RWPE2 (cell line): Measurements from ENCODE around the gene MSMO1.

Experiments
- ATAC-seq: fragments of 200-7000 bp; cut with Tn5 transposase; 3 replicates; pipeline ENCODE4 v1.9.1; 2021; ENCODE audit warnings: low read depth
- DNase-seq: peaks from one replicate; pipeline ENCODE4 v3.0.0-alpha.2; 2020; ENCODE audit warnings: low spot score
- H3K27ac ChIP-seq: fragments of 450-650 bp; 2 replicates; pipeline ENCODE4 v1.5.1; 2017; ENCODE audit warnings: mild to moderate bottlenecking; ENCODE audit not compliant: poor library complexity, severe bottlenecking
- H3K27me3 ChIP-seq: fragments of 250-450 bp; sonication (Bioruptor Pico); 2 replicates; pipeline ENCODE4 v1.5.1; 2021; ENCODE audit warnings: mild to moderate bottlenecking, moderate library complexity; ENCODE audit not compliant: insufficient read depth, poor library complexity, severe bottlenecking
- H3K36me3 ChIP-seq: fragments of 250-450 bp; sonication (Bioruptor Pico); 2 replicates; pipeline ENCODE4 v1.5.1; 2020; ENCODE audit warnings: low read depth, mild to moderate bottlenecking, moderate library complexity
- H3K4me1 ChIP-seq: fragments of 250-450 bp; sonication (Bioruptor Pico); 2 replicates; pipeline ENCODE4 v1.5.1; 2021; ENCODE audit warnings: mild to moderate bottlenecking, moderate library complexity; ENCODE audit not compliant: insufficient read depth, poor library complexity, severe bottlenecking
- H3K4me3 ChIP-seq: fragments of 250-450 bp; sonication (Bioruptor Pico); 2 replicates; pipeline ENCODE4 v1.5.1; 2021; ENCODE audit warnings: mild to moderate bottlenecking, moderate library complexity; ENCODE audit not compliant: severe bottlenecking
- H3K9me3 ChIP-seq: fragments of 250-450 bp; sonication (Bioruptor Pico); 2 replicates; pipeline ENCODE4 v1.5.1; 2021; ENCODE audit warnings: mild to moderate bottlenecking, moderate library complexity; ENCODE audit not compliant: severe bottlenecking
- CTCF ChIP-seq: fragments of 450-650 bp; IDR thresholded peaks from one replicate; pipeline ENCODE4 v1.5.1; 2017; ENCODE audit warnings: mild to moderate bottlenecking, moderate library complexity; ENCODE audit not compliant: poor library complexity, severe bottlenecking

MSMO1 gene

GRCh38 chr4:165309456-165309855, 18.0 kb upstream of the MSMO1 start:
- Histone ChIP-seq H3K4me1 (peaks cover 31% of the 10 kb centered on the region), H3K9me3 (no peaks in the 10 kb centered on the region), H3K4me3 (no peak overlapping the region), H3K27me3 (no peaks in the 10 kb centered on the region), H3K27ac (no peak overlapping the region), H3K36me3 (peaks cover 53% of the 10 kb centered on the region)
- ATAC-seq (no peak), DNase-seq (no peak)
- no peak for TF ChIP-seq CTCF

GRCh38 chr4:165312506-165312905, 15.0 kb upstream of the MSMO1 start:
- no peak for TF ChIP-seq CTCF
- Histone ChIP-seq H3K9me3 (no peaks in the 10 kb centered on the region), H3K4me1 (peaks cover 28% of the 10 kb centered on the region), H3K4me3 (no peak overlapping the region), H3K36me3 (peaks cover 68% of the 10 kb centered on the region), H3K27ac (no peak overlapping the region), H3K27me3 (no peaks in the 10 kb centered on the region)
- no peak for DNase-seq
- ATAC-seq: peak; percentile 92

- Histone ChIP-seq H3K9me3 (no peaks in the 10 kb centered on the region), H3K27ac (no peak overlapping the region), H3K4me1 (no peaks in the 10 kb centered on the region), H3K4me3 (no peak overlapping the region), H3K27me3 (no peaks in the 10 kb centered on the region), H3K36me3 (peaks cover 47% of the 10 kb centered on the region)
- no peak for TF ChIP-seq CTCF
- DNase-seq (no peak), ATAC-seq (no peak)
Measured at GRCh38 chr4:165319030-165319429, 8.4 kb upstream of the MSMO1 start.

- H3K4me3 ChIP-seq: no peak overlapping the region
- DNase-seq (no peak), ATAC-seq (no peak)
- no peaks in the 10 kb centered on the region for H3K9me3 ChIP-seq
- no peak overlapping the region for H3K27ac ChIP-seq
- TF ChIP-seq CTCF: no peak
- H3K27me3 ChIP-seq: no peaks in the 10 kb centered on the region
- no peaks in the 10 kb centered on the region for H3K4me1 ChIP-seq
- H3K36me3 ChIP-seq: peaks cover 42% of the 10 kb centered on the region
Measured at GRCh38 chr4:165319509-165319908, 8.0 kb upstream of the MSMO1 start.

- peaks cover 24% of the 10 kb centered on the region for H3K36me3 ChIP-seq
- H3K27me3 ChIP-seq: no peaks in the 10 kb centered on the region
- TF ChIP-seq CTCF: no peak
- peak overlapping the region; percentile 95 for H3K27ac ChIP-seq
- peaks cover 14% of the 10 kb centered on the region for H3K4me1 ChIP-seq
- ATAC-seq: no peak
- no peaks in the 10 kb centered on the region for H3K9me3 ChIP-seq
- no peak overlapping the region for H3K4me3 ChIP-seq
- DNase-seq: no peak
Measured at GRCh38 chr4:165324236-165324917, 3.1 kb upstream of the MSMO1 start.
